PFSK-1 (cell line): ENCODE measurements around the gene POLR2C.
A peak's percentile ranks its signal among the peaks of the same experiment; 100 is the strongest.

Experiments
- FOXP2 ChIP-seq: optimal IDR thresholded peaks from 2 replicates; pipeline ENCODE3; 2011; ENCODE audit warnings: borderline replicate concordance, control low read depth, inconsistent platforms; ENCODE audit not compliant: insufficient read depth; ENCODE audit errors: extremely low read length, extremely low read depth
- POLR2AphosphoS5 ChIP-seq: IDR thresholded peaks from 2 replicates; pipeline ENCODE4 v1.6.1; 2012; ENCODE audit warnings: low read depth, mild to moderate bottlenecking, control low read depth, low read length, moderate library complexity
- REST ChIP-seq, 2 experiments: IDR thresholded peaks; 2 replicates each; pipeline versions ENCODE4 v1.6.1 to v1.8.0; 2011 to 2012; ENCODE audit warnings: low read depth in 2 of 2, low read length in 2 of 2, control low read depth in 1 of 2, inconsistent platforms in 1 of 2, mild to moderate bottlenecking in 1 of 2, moderate library complexity in 1 of 2; ENCODE audit not compliant: insufficient read depth in 1 of 2
- SIN3A ChIP-seq: IDR thresholded peaks from 2 replicates; pipeline ENCODE4 v1.6.1; 2012; ENCODE audit warnings: mild to moderate bottlenecking, low read length, moderate library complexity, borderline replicate concordance; ENCODE audit not compliant: insufficient read depth
- TAF1 ChIP-seq: IDR thresholded peaks from 2 replicates; pipeline ENCODE4 v1.6.1; 2012; ENCODE audit warnings: low read length, control low read depth, borderline replicate concordance; ENCODE audit not compliant: insufficient read depth

Gene POLR2C

DNA sequence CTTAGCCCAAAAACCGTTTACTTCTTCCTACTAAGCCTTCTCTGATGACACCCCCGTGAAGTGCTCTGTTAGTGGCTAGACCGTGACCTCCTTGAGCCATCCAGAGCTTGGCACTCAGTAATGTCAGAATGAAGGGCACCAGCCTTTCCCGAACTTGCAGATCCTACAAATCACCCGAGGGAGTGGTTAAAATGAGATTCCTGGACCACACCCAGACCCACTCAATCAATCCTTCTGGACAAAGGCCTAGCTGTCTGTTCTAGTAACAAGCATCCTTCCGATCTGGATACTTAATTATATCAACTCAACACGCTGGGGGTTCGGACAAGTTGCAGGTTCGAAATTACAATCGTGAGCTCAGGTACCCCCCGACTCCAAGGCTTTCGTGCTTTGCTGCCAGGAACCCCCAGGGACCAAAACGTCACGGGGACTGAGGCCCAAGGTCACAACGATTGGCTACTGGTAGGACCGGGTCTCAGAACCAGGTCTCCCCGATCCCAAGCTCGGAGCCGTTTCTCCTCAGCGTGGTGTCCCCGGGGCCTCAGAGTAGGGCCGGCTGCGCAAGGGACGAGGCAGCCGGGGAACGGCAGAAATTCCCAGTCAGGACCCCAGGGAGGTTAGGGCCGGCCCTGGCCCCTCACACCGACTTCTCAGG is 15.8 kb upstream of the POLR2C start:
- no peak for TF ChIP-seq SIN3A
- TF ChIP-seq REST (IDR thresholded peaks at IDR 0.05; ENCODE audit: insufficient read depth in 1 of 2, low read depth in 2 of 2, low read length in 2 of 2), result no peak
- TF ChIP-seq TAF1, result no peak
- no peak for TF ChIP-seq FOXP2
- no peak for TF ChIP-seq POLR2AphosphoS5

DNA sequence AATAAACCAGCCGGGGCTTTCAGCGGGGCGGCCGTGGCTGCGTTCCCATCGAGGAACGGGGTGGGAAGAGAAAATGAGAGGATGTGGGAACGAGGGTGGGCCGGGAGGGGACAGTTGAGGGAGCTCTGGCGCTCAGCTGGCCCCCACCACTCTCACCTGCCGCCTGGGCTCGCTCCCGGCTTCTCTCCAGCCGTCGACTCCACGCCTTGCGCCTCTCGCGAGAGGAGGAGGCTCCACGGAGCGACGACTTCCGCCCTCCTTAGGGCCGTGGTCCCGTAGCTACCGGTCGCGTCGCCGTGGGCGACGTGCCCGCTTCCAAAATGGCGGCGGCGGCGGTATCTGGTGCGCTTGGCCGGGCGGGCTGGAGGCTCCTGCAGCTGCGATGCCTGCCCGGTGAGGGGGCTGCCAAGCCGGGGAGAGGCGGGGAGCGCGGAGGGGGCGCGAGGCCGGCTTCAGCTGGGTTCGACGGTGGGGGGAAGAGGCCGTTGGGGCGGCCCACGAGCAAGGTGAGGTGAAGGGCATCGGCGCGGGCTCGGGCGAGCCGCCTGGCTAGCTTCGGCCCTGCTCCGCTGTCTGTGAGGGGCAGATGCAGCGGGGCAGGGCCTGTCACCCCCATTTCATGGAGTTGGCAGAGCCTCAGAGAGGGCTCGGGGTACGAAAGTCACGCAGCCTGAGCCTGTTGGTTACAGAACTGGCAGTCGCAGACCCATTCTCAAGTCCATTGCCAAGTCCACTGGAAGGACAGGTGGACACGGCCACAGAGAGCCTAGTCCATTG is 15.1 kb upstream of the POLR2C start, which contains the start of the genes CIAPIN1 and COQ9:
TSS of gene CIAPIN1 (minus strand) at position 200 of the 777 bp plus-strand sequence. CDS start 6,457 bp downstream, outside the sequence.
TSS of gene COQ9 (plus strand) at position 294 of the 777 bp plus-strand sequence. CDS start at position 321, 27 bp downstream.
- TF ChIP-seq REST (IDR thresholded peaks at IDR 0.05; ENCODE audit: insufficient read depth in 1 of 2, low read depth in 2 of 2, low read length in 2 of 2) (peak; percentile 24 to 55; a peak in 1 of 4 replicates), FOXP2 (peak; percentile 16), SIN3A (peak; percentile 81; the same call in 1 of the 2 replicates), TAF1 (peak; percentile 99), POLR2AphosphoS5 (peak; percentile 93)

DNA sequence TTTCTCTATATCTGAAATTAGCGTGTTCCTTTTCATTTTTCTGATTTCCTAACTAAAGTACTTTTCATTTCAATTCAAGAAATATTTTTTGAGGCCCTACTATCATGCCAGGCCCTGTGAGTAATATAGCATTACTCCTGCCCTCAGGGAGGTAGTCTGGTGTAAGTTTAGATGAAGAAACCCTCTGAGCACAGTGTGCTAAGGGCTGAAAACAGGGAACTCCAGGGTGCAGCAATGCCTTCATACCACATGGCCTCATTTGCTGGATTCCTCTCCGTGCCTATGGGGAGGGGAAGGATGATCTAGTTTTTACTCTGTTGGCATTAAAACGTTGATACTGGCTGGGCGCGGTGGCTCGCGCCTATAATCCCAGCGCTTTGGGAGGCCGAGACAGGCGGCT is 10.5 kb upstream of the POLR2C start:
- TF ChIP-seq POLR2AphosphoS5, result no peak
- TF ChIP-seq SIN3A, result no peak
- TF ChIP-seq REST (IDR thresholded peaks at IDR 0.05; ENCODE audit: insufficient read depth in 1 of 2, low read depth in 2 of 2, low read length in 2 of 2), result no peak
- TF ChIP-seq FOXP2, result no peak
- TF ChIP-seq TAF1, result no peak

- TF ChIP-seq REST (IDR thresholded peaks at IDR 0.05; ENCODE audit: insufficient read depth in 1 of 2, low read depth in 2 of 2, low read length in 2 of 2), result no peak
- no peak for TF ChIP-seq SIN3A
- no peak for TF ChIP-seq FOXP2
- no peak for TF ChIP-seq POLR2AphosphoS5
Observed at GRCh38 chr16:57462978-57463362, 491 bp downstream of the POLR2C start.
